NCI-H69 (cell line): ENCODE measurements around the gene KCNMA1.
"Not testable (repeated sequence)": the region's sequence is repeated elsewhere in the genome, so short reads cannot be mapped to it uniquely, and the experiment has no call there.

Experiments
- DNase-seq: peaks from one replicate; lab custom pipeline; 2025; lab: John Stamatoyannopoulos, UW

KCNMA1 gene

DNA sequence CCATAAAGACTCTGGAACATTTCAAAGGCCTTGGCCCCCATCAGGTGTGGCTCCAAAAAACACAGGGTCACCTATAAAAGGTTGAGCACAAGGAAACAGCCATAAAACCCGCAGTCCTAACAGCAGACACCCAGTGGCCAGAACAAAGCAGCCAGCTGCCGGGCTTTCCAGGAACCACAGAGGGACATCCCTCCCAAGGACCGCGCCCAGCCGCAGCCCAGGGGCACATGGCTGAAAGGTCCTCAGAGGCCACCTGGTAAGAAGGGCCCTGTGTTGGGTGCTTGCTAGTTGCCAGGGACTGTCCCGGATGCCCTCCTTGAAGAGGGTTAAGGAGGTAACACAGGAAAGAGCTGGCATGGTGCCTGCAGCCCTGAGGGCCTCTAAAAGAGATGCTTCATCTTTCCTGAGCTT is 32.7 kb downstream of the KCNMA1 start:
- DNase-seq: peak; percentile 84

DNA sequence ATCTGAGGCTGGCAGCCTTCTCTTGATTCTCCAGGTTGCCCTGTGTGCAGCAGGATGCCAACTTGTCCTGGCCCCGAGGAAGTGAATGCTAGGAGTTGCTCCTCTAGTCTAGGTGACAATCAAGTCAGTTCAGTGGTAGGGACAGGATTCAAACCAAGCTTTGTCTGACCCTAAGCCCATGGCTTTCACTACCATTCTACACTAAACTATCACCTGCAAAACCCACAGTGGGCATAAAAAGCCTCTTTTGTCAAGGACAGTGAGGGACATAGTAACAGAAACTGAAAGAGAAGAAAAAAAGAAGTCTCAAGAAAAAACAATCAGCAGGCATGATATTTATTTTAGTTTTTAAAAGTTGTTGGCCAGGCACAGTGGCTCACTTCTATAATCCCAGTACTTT is 33.5 kb downstream of the KCNMA1 start:
- no peak for DNase-seq

DNA sequence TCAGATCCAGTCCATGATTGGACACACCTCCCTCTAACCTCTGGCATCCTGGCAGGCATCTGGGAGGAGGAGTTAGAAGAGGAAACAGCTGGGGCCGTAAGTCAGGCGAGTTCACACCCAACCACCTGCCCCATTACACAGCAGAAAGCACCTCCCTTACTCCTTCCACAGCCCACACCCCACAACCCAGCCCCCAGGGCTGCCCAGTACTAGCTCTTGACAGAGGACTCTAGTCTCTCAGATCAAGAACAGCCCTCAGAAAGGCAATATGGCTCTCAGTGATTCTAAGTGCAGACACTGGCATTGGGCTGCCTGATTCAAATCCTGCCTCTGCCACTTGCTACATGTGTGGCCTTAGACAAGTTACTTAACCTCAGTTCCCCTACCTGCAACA is 34.1 kb downstream of the KCNMA1 start:
- DNase-seq: peak; percentile 82

DNA sequence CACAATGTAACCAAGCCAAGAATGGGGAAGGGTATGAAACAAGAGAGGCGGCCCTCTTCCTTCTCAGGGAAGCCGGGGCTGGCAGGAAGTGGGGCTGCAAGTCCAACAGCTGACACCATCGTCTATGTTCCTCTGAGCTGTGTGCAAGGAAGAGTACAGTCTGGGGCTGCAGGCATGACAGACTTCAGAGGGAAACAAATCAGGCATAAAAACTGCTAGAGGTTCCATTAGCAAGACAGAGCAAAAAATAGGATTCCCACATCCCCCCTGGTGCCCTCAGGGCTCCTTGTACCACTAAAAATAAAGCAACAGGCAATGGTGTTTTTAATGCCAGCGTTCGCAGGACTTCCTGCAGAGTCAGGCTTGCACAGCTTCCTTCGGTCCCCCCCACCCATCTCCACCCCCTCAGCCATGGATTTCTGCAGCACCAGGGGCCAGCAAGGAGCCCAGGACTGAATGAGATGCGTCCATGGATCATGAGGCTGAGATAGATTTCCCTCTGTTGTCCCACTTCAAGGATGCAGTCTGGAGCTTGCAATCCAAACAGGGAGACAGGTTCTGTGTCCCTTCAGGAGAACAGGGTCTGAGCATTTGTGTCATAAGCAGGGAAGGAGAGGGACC is 34.6 kb downstream of the KCNMA1 start:
- DNase-seq: peak; percentile 56

DNA sequence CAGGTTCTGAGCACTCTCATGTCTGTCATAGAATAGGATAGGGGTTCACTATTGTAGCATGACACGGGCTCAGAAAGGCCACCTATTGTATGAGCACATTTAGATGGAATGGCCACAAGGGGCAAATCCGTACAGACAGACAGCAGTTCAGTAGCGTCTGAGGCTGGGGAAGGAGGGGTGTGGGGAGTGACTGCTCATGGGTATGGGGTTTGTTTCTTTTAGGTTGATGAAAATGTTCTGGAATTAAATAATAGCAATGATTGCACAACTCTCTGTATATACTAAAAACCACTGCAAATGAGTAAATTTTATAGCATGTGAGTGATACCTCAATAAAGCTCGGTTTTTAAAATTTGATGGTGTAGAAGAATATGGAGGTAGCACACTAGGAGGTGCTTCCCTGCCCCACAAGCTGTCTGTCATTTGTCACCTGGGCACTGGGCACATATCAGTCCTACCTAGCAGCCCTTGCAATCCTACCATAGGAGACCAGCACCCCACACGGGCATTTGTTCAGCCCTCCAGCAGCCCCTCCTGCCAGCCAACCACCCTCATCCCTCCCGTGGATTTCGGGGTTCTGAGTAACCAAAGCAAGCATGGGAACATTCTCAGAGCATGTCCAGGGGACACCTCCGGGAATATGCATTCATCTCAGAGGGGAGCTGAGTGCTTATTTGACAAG is 35.2 kb downstream of the KCNMA1 start:
- DNase-seq: peak; percentile 3

DNA sequence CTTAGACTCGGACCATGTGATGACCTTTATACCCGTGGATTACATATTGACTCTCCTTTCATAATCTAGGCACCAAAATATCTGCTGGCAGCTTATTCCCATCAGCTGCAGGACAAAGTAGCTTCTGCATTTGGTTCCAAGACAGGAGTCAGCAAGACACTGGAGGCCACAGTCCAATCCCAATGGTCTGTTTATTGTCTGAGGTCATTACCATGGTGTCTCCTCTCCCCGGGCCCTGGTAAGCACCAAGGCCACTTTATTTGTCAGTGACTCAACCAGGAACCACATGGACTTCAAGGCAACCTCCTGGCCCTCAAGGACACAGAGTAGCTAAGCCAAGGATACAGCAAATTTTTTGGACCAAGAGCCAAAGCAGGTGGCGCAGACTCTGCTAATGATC is 36.1 kb downstream of the KCNMA1 start:
- DNase-seq: no peak

DNA sequence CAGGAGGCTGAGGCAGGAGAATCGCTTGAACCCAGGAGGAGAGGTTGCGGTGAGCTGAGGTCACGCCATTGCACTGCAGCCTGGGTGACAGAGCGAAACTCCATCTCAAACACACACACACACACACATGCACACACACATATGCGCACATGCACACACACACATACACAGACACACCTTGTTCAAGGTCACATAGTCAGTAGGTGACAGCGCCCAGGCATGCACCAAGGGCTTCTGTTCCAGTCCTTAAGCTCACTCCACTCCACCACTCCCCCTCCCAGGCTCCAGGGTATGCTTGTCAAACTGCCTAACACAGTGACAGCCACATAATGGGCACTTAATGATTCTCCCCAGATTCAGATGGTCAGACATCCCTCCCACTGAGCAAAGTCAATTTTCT is 37.0 kb downstream of the KCNMA1 start:
- DNase-seq: peak; percentile 64

DNA sequence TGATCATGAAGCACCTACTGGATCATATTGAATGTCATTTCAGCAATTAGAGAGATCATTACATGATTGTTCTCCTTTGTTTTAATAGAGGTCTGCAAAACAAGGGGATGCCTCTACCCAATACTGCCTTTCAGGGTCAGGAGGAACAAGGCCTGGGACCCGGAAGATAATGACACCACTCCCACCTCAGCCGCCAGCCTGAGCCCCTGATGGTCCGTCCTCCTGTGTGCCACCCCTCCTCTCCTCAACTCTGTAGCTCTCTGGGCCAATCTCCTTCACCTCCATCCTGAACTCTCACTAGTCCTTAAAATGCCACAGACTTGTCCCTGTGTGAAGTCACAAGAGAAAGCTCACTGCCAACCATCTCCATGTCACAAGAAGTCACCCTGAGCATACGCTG is 38.0 kb downstream of the KCNMA1 start:
- DNase-seq: no peak

DNA sequence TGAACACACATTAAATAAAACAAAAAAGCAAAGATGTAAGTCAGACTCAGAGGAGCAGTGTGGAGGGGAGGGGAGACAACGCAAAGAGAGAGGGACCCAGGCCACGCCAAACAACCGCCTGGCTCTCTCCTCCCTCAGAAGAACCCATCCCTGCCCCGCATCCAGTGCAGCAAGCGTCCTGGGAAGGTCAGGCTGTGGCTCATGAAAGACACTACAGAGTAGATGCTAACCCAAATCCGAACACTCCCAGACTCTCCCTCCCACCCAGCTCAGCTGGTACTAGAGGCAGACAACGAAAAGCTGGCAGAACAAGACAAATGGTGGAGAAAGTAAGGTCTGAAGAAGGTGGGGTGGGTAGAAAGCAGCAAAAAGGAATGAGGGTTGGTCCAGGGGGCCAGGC is 39.0 kb downstream of the KCNMA1 start:
- no peak for DNase-seq

DNA sequence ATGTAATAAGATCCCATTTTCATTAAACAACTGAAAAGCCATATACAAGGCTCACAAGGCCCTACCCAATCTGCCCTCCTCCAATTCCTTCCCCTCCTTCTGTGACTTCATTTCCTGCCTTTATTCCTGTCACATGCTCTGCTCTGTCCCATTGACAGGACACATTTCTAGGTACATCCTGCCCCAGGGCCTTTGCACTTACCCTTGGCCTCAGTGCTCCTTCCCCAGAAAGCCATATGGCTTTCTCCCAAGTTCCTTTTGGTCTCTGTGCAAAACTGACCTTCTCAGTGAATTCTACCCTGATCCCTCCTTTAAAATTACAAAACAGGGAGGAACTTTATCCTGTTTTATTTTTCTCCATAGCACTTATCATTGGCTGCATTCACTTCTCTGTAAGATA is 40.0 kb downstream of the KCNMA1 start:
- DNase-seq: no peak

DNA sequence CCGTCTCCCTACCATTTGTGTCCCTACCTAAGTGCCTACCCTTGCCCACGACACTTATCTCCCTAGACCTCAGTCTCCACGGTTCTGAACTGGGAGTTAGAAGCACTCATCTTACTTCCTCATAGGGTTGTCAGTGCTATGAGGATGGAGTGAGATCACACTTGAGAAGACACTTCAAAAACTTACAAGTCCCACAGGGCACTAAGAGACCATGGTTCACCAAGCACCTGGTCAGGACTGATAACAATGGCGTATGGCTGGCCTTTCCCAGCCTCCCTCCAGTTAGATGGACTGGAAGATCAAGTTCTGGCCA is 43.2 kb downstream of the KCNMA1 start:
- no peak for DNase-seq

DNA sequence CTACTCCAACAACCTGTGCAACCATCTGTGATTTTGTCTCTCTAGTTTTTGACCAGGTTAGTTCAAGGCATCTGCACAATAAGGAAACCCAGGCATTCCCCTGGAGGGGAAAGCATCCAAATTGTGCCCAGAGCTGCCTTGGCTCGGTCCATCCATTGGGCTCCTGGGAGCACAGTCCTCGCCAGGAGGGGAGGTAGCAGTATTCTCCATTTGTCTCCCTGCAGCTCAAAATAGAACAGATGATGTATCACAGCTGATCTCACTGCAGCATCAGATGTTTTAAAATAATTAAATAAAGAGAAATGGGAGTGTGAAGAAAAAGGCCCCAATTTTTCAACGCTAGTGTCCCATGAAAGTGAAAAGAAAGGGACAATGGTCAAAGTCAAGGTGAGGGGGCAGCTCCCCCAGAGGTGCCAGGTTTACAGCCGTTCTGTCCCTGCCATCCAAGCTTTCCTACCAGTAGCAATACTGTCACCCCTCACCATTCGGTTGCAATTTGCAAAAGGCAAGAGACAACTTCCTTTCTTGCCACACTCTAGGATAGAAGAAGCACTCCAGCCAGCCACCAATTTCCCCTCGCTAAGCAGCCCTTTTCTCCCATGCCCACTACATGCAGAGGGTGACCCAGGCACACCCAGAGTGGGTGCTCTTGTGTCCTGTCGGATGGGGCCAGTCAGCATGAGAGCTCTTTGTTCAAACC is 43.7 kb downstream of the KCNMA1 start:
- DNase-seq: no peak

DNA sequence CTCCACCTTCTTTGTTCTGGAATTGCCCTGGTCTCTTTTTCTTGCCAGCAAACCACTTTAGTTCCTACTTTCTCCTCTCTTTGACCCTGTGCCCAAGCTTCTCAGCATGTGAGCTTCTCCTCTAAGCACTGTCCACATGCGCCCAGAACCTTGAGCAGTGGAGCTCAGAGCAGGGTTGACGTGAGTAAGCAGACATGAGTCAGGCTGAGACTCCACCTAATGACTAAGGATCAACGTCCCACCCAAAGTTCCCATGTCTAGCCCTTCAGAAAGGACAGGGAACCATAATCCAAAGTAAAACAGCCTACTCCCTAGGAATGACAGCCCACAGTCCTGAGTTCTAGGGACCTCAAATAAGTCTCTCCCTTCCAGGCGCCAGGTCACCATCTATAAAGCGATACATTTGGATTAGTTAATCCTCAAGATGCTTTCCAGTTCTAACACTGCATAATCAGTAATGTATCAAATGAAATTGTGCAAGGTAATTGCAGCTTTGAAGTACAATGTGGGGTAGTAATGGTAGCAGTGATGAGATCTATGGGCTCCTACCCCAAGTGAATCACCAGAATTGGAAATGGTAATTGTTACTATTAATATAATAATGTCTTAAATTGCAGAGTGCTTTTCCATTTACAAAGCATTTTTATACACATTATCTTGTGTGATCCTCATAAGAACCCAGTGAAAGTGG is 44.5 kb downstream of the KCNMA1 start:
- DNase-seq: no peak

DNA sequence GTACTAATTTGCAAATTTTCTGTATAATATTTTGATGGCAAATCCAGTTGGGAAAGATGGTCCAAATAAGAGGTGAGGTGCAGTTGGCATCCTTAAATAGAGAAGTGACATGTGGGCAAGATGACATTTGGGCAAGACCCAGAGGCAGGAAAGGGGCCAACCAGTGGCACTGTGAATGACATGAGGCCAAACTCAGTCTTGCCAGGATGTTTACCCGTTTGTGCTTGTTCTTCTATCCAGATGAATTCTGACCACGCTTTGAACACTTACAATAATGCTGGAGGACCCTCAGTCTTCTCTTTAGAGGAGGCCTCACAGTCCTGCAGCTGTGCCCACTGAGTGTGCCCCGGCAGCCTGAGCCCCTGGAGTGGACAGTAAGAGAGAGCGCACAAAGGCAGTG is 45.1 kb downstream of the KCNMA1 start:
- no peak for DNase-seq

DNA sequence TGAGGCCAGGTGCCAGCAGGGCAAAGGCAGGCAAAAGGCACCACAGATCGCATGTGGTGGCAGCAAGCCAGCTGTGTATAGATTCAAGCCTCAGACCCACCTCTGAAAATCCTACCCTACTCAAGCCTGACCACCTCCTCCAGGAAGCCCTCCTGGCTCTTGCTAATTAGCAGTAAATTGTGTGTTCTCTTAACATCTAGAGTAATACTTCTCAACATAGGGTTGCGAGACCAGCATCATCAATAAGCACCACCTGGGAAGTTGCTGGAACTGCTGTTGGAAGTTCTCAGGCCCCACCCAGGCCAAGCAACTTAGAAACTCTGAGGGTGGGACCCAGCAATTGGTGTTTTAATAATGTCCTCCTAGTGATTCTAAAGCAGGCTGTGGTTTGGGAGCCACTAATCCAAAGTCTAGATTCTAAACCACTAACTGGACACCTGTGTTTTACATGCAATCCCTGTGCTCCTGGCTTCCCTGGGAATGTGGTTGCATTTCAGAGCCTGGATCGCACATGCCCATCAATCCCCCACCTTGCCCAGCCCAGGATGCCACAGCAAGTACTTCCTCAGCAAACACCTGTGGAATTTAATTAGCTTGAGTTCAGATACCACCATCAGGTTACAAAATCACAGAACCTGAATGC is 46.2 kb downstream of the KCNMA1 start:
- no peak for DNase-seq

DNA sequence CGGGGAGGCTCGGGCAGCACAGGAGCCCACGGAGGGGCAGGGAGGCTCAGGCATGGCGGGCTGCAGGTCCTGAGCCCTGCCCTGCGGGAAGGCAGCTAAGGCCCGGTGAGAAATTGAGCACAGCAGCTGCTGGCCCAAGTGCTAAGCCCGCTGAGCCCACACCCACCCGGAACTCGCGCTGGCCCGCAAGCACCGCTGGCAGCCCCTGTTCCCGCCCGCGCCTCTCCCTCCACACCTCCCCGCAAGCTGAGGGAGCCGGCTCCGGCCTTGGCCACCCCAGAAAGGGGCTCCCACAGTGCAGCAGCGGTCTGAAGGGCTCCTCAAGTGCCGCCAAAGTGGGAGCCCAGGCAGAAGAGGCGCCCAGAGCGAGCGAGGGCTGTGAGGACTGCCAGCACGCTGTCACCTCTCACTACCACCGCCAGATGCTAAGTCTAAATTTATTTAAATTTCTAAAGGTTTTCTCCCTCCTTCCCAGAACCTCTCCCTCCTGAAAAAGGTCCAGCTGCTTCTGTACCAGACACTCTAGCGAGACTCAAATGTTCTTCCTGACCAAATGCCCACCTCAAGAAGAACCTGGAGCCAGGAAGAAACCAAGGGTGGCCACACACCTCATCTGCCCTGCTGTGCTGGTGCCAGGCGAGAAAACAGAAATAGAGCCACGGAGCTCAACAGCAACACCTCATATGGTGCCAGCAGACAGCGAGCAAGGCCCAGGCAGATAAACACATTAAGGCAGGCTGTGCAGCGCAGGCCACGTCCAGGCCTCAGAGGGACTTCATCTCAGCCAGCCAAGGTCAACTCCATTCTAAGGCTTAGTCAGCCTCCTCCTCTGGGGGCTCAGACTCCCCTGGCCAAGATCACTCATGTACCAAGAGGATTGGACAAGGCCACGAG is 47.0 kb downstream of the KCNMA1 start:
- no peak for DNase-seq

DNA sequence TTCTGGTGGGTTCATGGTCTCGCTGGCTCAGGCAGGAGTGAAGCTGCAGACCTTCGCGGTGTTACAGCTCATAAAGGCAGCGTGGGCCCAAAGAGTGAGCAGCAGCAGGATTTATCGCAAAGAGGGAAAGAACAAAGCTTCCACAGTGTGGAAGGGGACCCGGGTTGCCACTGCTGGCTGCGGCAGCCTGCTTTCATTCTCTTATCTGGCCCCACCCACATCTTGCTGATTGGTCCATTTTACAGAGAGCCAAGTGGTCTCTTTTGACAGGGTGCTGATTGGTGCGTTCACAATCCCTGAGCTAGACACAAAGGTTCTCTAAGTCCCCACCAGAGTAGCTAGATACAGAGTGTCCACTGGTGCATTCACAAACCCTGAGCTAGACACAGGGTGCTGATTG is 47.9 kb downstream of the KCNMA1 start:
- not testable (repeated sequence) for DNase-seq

DNA sequence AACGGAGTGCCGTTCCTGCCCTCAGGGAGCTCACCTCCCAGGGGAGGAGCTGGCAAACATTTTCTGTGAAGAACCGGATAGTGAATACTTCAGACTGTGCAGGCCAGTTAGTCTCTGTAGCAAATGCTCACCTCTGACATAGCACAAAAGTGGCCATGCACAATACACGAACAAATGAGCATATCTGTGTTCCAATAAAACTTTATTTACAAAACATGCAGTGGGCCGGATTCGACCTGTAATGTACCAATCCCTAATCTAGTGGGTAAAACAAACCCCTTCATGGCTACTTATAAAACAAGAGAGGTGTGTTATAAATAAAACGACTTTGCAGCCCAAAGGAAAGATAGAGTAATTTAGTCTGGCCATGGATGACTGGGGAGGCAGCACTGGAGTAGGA is 48.7 kb downstream of the KCNMA1 start:
- DNase-seq: no peak

DNA sequence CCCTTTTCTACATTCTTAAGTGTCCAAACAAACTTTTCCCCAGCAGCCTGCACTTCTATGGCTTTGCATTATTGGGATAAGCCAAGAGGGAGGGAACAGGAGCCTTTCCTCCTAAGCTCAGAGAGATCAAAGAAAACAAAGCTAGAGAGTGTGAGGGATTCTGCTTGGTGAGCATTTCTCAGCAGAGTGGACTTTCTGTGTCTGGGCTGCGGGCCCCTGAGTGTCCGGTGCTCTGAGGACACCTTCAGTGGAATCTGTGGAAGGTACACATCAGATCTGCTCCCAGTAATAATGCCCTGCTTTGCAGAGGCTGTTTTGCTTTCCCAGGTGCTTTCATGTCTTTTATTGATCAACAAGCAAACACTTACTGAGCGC is 50.2 kb downstream of the KCNMA1 start:
- DNase-seq: no peak

DNA sequence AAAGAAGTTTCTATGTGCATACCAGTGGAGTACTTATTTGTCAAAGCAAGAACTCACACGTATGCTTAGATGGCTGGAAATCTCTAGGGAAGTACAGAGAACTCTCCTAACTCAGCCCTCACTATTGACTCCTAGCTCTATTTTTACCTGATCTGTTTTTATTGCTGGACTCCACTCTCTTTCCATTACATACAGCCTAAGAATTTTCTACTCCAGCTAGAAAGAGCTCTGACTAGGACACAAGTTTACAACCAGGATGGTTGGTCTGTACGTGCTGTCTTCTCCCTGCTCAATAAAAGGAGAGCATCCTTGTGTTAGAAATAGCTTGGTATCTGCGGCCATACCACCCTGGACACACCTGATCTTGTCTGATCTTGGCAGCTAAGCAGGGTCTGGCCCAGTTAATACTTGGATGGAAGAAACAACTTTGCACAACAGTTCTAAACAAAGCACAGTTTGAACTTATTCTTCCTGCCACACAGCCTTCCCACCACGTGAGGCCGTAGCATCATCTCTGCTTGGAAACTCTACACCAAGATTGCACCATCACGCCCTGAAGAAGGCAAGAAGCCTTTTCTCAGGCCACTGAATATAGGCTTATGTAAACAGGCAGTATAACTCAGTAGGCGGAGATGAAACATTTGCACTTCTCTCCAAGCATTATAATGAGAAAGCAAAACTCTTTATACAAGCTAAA is 50.7 kb downstream of the KCNMA1 start:
- no peak for DNase-seq

DNA sequence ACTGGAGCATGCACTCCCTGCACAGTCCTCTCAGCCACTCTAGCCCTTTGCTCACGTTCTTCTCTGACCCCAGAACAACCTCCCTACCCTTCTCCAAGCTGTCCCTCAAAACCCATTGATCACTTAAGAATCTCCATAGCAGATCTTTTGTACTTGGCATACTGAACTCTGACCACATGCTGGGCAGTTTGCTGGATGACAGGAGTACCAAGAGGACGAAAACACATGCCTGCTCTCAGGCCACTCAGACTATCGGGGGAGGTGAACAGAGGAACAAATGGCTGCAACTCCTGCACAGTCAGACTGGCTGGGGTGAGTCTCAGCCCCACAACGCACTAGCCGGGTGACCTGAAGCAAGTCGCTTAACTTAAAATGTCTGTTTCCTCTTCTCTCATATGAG is 52.7 kb downstream of the KCNMA1 start:
- no peak for DNase-seq
